K562 (cell line): Measurements from ENCODE around the gene TRIM65. TPM values are rescaled to one million over a fixed set of nuclear protein-coding genes. Genes with fewer than 3 reads are reported as not detected.

ENCODE experiments used
- CC2D1A ChIP-seq: fragments of 450-650 bp; IDR thresholded peaks from 2 replicates; pipeline ENCODE4 v1.6.1; 2017; ENCODE audit warnings: mild to moderate bottlenecking
- MTA2 ChIP-seq: fragments of 450-650 bp; IDR thresholded peaks from 2 replicates; pipeline ENCODE4 v1.6.1; 2016; ENCODE audit warnings: low read depth
- NUFIP1 ChIP-seq: fragments of 450-650 bp; IDR thresholded peaks from 2 replicates; pipeline ENCODE4 v1.6.1; 2018; ENCODE audit not compliant: partially characterized antibody
- ZFP91 ChIP-seq: sonication (generic); formaldehyde crosslinking; IDR thresholded peaks from 2 replicates; pipeline ENCODE4 v1.8.0; 2022; ENCODE audit warnings: mild to moderate bottlenecking, missing genetic modification reagents
- polyA plus RNA-seq, 8 experiments: library from polyadenylated mRNA; depleted of rRNA in 4 of 8; stranded (reverse) in 5 of 8; unstranded in 3 of 8; fragments of >200 nt; fragmentation: Nextera tagmentation in 2 of 8; fragmentation: Illumina TruSeq in 1 of 8; extraction: Ambion mirVana in 2 of 8; extraction: Trizol in 1 of 8; gene quantifications; 2 replicates each; pipeline versions ENCODE4 v1.2.1 to v1.2.3, GENCODE V29; 2011 to 2014; ENCODE audit warnings: inconsistent platforms in 1 of 8, missing spikeins in 1 of 8
- total RNA-seq, 7 experiments: library from RNA; depleted of rRNA in 6 of 7; stranded (reverse); fragments of >200 nt in 6 of 7; fragmentation: Illumina TruSeq in 2 of 7; extraction: Trizol in 2 of 7; gene quantifications; 2 replicates each; pipeline versions ENCODE4 v1.2.1 to v1.2.3, GENCODE V29; 2011 to 2021; ENCODE audit warnings: low replicate concordance in 1 of 7
- TF ChIP-seq, protein P1 (sequence below): fragments of 250-450 bp; sonication (Bioruptor Pico); IDR thresholded peaks from 2 replicates; pipeline ENCODE4 v1.4.0; 2020; ENCODE audit warnings: borderline replicate concordance
- TF ChIP-seq, protein P2 (sequence below): fragments of 250-450 bp; sonication (Bioruptor Pico); IDR thresholded peaks from 2 replicates; pipeline ENCODE4 v1.8.0; 2022; ENCODE audit warnings: inconsistent platforms

Gene TRIM65
- total and polyA plus RNA-seq, 9 of the 15 experiments (the other 6 are each of a cell fraction or from before 2014, with no cell fraction given) = 2.8 to 45.7 (median 22.9) TPM

GRCh38 chr17:75899353-75899752 lies 2.6 kb upstream of the TRIM65 start (continued):
- TF ChIP-seq, protein P1, sequence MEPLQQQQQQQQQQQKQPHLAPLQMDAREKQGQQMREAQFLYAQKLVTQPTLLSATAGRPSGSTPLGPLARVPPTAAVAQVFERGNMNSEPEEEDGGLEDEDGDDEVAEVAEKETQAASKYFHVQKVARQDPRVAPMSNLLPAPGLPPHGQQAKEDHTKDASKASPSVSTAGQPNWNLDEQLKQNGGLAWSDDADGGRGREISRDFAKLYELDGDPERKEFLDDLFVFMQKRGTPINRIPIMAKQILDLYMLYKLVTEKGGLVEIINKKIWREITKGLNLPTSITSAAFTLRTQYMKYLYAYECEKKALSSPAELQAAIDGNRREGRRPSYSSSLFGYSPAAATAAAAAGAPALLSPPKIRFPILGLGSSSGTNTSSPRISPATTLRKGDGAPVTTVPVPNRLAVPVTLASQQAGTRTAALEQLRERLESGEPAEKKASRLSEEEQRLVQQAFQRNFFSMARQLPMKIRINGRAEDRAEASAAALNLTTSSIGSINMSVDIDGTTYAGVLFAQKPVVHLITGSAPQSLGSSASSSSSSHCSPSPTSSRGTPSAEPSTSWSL (CRISPR knock-in tag) = no peak
- TF ChIP-seq CC2D1A = no peak
- TF ChIP-seq ZFP91 (CRISPR knock-in tag) = no peak
- TF ChIP-seq MTA2 = no peak
- no peak for TF ChIP-seq NUFIP1
- TF ChIP-seq, protein P2, sequence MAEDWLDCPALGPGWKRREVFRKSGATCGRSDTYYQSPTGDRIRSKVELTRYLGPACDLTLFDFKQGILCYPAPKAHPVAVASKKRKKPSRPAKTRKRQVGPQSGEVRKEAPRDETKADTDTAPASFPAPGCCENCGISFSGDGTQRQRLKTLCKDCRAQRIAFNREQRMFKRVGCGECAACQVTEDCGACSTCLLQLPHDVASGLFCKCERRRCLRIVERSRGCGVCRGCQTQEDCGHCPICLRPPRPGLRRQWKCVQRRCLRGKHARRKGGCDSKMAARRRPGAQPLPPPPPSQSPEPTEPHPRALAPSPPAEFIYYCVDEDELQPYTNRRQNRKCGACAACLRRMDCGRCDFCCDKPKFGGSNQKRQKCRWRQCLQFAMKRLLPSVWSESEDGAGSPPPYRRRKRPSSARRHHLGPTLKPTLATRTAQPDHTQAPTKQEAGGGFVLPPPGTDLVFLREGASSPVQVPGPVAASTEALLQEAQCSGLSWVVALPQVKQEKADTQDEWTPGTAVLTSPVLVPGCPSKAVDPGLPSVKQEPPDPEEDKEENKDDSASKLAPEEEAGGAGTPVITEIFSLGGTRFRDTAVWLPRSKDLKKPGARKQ (CRISPR knock-in tag) = no peak
- TF ChIP-seq, all 486 proteins: peak for 0
